ENCODE measurements around the gene FGG. TPM values are rescaled to one million over a fixed set of nuclear protein-coding genes. Genes with fewer than 3 reads are reported as not detected.

The FGG gene
- polyA plus RNA-seq, 3 donors, result not detected

GRCh38 chr4:154586296-154587033 lies 26.0 kb downstream of the FGG start:
- TF ChIP-seq CTCF (IDR thresholded peaks at IDR 0.05), result no peak
- Mint-ChIP-seq H3K4me1 (no peaks in the 10 kb centered on the region), H3K27me3 (ENCODE audit: low read depth in 3 of 3) (peaks cover 4 to 12% (median 6%) of the 10 kb centered on the region in 3 donors), H3K9me3 (peaks cover 0 to 1% (median 0%) of the 10 kb centered on the region in 7 donors), H3K4me3 (no peak overlapping the region), H3K36me3 (no peaks in the 10 kb centered on the region), H3K27ac (no peak overlapping the region)
- H3K79me2 ChIP-seq (ENCODE audit: insufficient read depth, low read length), result no peaks in the 10 kb centered on the region
- no peak overlapping the region for H3K4me2 ChIP-seq (replicated peaks; ENCODE audit: extremely low read depth, low read length, poor library complexity, severe bottlenecking)
- no peaks in the 10 kb centered on the region for H3K36me3 ChIP-seq (replicated peaks in 1 of 2; ENCODE audit: control insufficient read depth in 1 of 2, insufficient read depth in 2 of 2, low read length in 2 of 2)
- H3K4me1 ChIP-seq (ENCODE audit: control insufficient read depth in 1 of 2, insufficient read depth in 2 of 2, low read length in 2 of 2), result no peaks in the 10 kb centered on the region
- WGBS (ENCODE audit: insufficient coverage), result 96% methylated on average over 5 of the region's 13 CpGs
- H3K4me3 ChIP-seq (replicated peaks in 1 of 3; ENCODE audit: low read depth in 2 of 3, low read length in 3 of 3), result no peak overlapping the region
- no peaks in the 10 kb centered on the region for H4K20me1 ChIP-seq (ENCODE audit: insufficient read depth, low read length)
- no peak overlapping the region for H3K9ac ChIP-seq (ENCODE audit: insufficient read depth, low read length, poor library complexity, severe bottlenecking)
- H3K9me3 ChIP-seq (replicated peaks in 1 of 2; ENCODE audit: control insufficient read depth in 1 of 2, insufficient read depth in 1 of 2, low read length in 2 of 2), result no peaks in the 10 kb centered on the region
- no peak for DNase-seq
- no peak overlapping the region for H3K27ac ChIP-seq (ENCODE audit: low read depth in 1 of 2, low read length in 2 of 2)
- H3K27me3 ChIP-seq (ENCODE audit: control insufficient read depth in 2 of 2, insufficient read depth in 2 of 2, low read length in 2 of 2), result peaks cover 0 to 2% of the 10 kb centered on the region in 2 donors
- H2AFZ ChIP-seq (ENCODE audit: insufficient read depth, low read depth, low read length, poor library complexity, severe bottlenecking), result no peak overlapping the region
- intact Hi-C loops (cut with micrococcal nuclease), result no loop called here

GRCh38 chr4:154585369-154586018 lies 27.0 kb downstream of the FGG start:
- Mint-ChIP-seq H3K36me3 (no peaks in the 10 kb centered on the region), H3K4me3 (no peak overlapping the region), H3K27me3 (ENCODE audit: low read depth in 3 of 3) (peaks cover 4 to 12% (median 5%) of the 10 kb centered on the region in 3 donors), H3K4me1 (no peaks in the 10 kb centered on the region), H3K9me3 (peaks cover 0 to 1% (median 0%) of the 10 kb centered on the region in 7 donors), H3K27ac (no peak overlapping the region)
- no peak for DNase-seq
- H3K9ac ChIP-seq (ENCODE audit: insufficient read depth, low read length, poor library complexity, severe bottlenecking), result no peak overlapping the region
- no peaks in the 10 kb centered on the region for H3K4me1 ChIP-seq (ENCODE audit: control insufficient read depth in 1 of 2, insufficient read depth in 2 of 2, low read length in 2 of 2)
- intact Hi-C loops (cut with micrococcal nuclease), result no loop called here
- no peaks in the 10 kb centered on the region for H3K36me3 ChIP-seq (replicated peaks in 1 of 2; ENCODE audit: control insufficient read depth in 1 of 2, insufficient read depth in 2 of 2, low read length in 2 of 2)
- peaks cover 0 to 2% of the 10 kb centered on the region in 2 donors for H3K27me3 ChIP-seq (ENCODE audit: control insufficient read depth in 2 of 2, insufficient read depth in 2 of 2, low read length in 2 of 2)
- H3K27ac ChIP-seq (ENCODE audit: low read depth in 1 of 2, low read length in 2 of 2), result no peak overlapping the region
- no peak overlapping the region for H2AFZ ChIP-seq (ENCODE audit: insufficient read depth, low read depth, low read length, poor library complexity, severe bottlenecking)
- H3K9me3 ChIP-seq (replicated peaks in 1 of 2; ENCODE audit: control insufficient read depth in 1 of 2, insufficient read depth in 1 of 2, low read length in 2 of 2), result no peaks in the 10 kb centered on the region
- WGBS (ENCODE audit: insufficient coverage), result over 99% methylated on average over 8 of the region's 10 CpGs
- no peaks in the 10 kb centered on the region for H4K20me1 ChIP-seq (ENCODE audit: insufficient read depth, low read length)
- no peaks in the 10 kb centered on the region for H3K79me2 ChIP-seq (ENCODE audit: insufficient read depth, low read length)
- no peak for TF ChIP-seq CTCF (IDR thresholded peaks at IDR 0.05)
- no peak overlapping the region for H3K4me3 ChIP-seq (replicated peaks in 1 of 3; ENCODE audit: low read depth in 2 of 3, low read length in 3 of 3)
- no peak overlapping the region for H3K4me2 ChIP-seq (replicated peaks; ENCODE audit: extremely low read depth, low read length, poor library complexity, severe bottlenecking)
